Esophagus squamous epithelium (tissue), 5 donors: ENCODE results near the gene RHBDL3. TPM values are rescaled to one million over a fixed set of nuclear protein-coding genes. Genes with fewer than 3 reads are reported as not detected.
A peak's percentile ranks its signal among the peaks of the same experiment; 100 is the strongest.

Experiments
- DNase-seq: peaks from one replicate; lab custom pipeline; 2025; lab: John Stamatoyannopoulos, UW
- H3K27ac ChIP-seq, 4 donors: fragments of 200-600 bp; sonication (generic); one replicate each; pipeline ENCODE4 v1.5.1; 2016 to 2019; ENCODE audit warnings: mild to moderate bottlenecking in 1 of 4
- H3K27me3 ChIP-seq, 4 donors: fragments of 200-600 bp; sonication (generic); 1 replicate in 3 of 4; 2 replicates in 1 of 4; pipeline versions ENCODE4 v1.5.1 to v1.6.0; 2017 to 2021; ENCODE audit warnings: antibody characterized with exemption in 1 of 4
- H3K36me3 ChIP-seq, 3 donors: fragments of 200-600 bp; sonication (generic); one replicate each; pipeline ENCODE4 v1.5.1; 2016 to 2019
- H3K4me1 ChIP-seq, 3 donors: fragments of 200-600 bp; sonication (generic); one replicate each; pipeline ENCODE4 v1.5.1; 2017 to 2019
- H3K4me3 ChIP-seq, 4 donors: fragments of 200-600 bp; sonication (generic); 1 replicate in 3 of 4; 2 replicates in 1 of 4; pipeline ENCODE4 v1.5.1; 2016 to 2019; ENCODE audit warnings: mild to moderate bottlenecking in 2 of 4, moderate library complexity in 1 of 4
- H3K9me3 ChIP-seq, 3 donors: fragments of 200-600 bp; sonication (generic); one replicate each; pipeline ENCODE4 v1.5.1; 2016 to 2019
- POLR2A ChIP-seq, 4 donors: fragments of 450-650 bp; IDR thresholded peaks; one replicate each; pipeline ENCODE4 v1.6.1; 2017; ENCODE audit warnings: antibody characterized with exemption in 4 of 4, mild to moderate bottlenecking in 4 of 4, moderate library complexity in 3 of 4
- WGBS, 2 donors: methylation state at CpG; one replicate each; pipeline ENCODE4 v1.1.5; 2018; 5-methylcytosine and 5-hydroxymethylcytosine counted together
- intact Hi-C: fragments of 100-400 bp; cut with DNase I; formaldehyde crosslinking; loops from one replicate; pipeline ENCODE4 v1.15.0; 2022
- total RNA-seq, 4 donors: library from RNA; depleted of rRNA; stranded (reverse); fragments of >200 nt; gene quantifications; one replicate each; pipeline ENCODE4 v1.1.0, GENCODE V29; 2016
- TF ChIP-seq, protein P1 (sequence below), 6 experiments: fragments of 450-650 bp in 4 of 6; fragments of 200-600 bp in 2 of 6; sonication (generic) in 2 of 6; IDR thresholded peaks; one replicate each; pipeline ENCODE4 v1.5.1; 2016 to 2019; ENCODE audit warnings: antibody characterized with exemption in 6 of 6, mild to moderate bottlenecking in 4 of 6, moderate library complexity in 4 of 6
- donor health status: DM: yes; HTN: yes; CAD: no.

Gene RHBDL3, protein sequence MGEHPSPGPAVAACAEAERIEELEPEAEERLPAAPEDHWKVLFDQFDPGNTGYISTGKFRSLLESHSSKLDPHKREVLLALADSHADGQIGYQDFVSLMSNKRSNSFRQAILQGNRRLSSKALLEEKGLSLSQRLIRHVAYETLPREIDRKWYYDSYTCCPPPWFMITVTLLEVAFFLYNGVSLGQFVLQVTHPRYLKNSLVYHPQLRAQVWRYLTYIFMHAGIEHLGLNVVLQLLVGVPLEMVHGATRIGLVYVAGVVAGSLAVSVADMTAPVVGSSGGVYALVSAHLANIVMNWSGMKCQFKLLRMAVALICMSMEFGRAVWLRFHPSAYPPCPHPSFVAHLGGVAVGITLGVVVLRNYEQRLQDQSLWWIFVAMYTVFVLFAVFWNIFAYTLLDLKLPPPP
- total RNA-seq, result 1 to 10 TPM in 1 of 4 donors, under 1 TPM in 2, not detected in 1; 0.09 to 1.1 (median 0.76) TPM

DNA sequence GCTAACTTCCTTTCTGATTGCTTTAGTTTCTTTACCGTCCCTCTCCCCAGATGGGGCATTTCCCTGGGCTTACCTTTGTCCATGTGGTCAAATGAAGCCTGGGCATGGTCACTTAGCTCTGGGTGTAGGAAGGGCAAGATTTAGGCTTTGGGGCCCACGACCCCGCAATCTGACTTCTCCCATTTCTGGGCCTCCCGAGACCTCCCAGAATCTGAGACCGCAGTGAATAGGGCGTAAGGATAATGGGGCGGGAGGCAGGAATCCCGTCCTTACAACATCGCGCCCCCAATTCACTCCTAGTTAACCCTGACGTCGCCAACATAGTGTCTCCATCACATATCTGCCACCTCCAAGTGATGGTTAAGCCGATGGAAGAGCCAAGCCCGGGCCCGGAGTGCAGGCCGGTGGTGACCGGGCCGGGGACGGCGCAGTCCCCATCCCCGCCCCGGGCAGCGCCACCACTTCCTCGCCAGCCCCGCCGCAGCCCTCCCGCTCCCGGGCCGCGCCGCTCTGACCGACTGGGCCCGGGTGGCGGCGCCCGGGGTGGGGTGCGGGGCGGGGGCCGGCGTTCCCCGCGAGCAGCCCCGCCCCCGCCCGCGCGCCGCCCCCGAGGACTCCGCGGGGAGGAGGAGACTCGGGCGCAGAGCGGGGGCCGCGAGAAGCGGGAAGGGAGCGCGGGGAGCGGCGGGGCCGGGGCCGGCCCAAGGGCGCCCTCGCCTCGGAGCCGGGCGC, at the start of gene RHBDL3:
Gene RHBDL3 (plus strand): TSS at position 641 of the 732 bp plus-strand sequence. CDS start 358 bp downstream, outside the sequence.
- no peak for DNase-seq
- H3K27ac ChIP-seq, result peak within 1 kb of the TSS; percentile 29 to 76 (median 63)
- H3K4me3 ChIP-seq, result peak within 1 kb of the TSS; percentile 44 to 84 (median 60)
- H3K36me3 ChIP-seq, result no peaks in the 10 kb centered on the region
- peaks cover 14 to 37% (median 22%) of the 10 kb centered on the region in 3 donors for H3K4me1 ChIP-seq
- intact Hi-C loops, result no loop called here
- 4 to 20% methylated on average over 5 to 12 of the region's 68 CpGs for WGBS, 2 donors
- no peaks in the 10 kb centered on the region for H3K9me3 ChIP-seq
- TF ChIP-seq POLR2A (IDR thresholded peaks at IDR 0.05), result peak in 1 of 4 donors; percentile 20
- TF ChIP-seq, protein P1, sequence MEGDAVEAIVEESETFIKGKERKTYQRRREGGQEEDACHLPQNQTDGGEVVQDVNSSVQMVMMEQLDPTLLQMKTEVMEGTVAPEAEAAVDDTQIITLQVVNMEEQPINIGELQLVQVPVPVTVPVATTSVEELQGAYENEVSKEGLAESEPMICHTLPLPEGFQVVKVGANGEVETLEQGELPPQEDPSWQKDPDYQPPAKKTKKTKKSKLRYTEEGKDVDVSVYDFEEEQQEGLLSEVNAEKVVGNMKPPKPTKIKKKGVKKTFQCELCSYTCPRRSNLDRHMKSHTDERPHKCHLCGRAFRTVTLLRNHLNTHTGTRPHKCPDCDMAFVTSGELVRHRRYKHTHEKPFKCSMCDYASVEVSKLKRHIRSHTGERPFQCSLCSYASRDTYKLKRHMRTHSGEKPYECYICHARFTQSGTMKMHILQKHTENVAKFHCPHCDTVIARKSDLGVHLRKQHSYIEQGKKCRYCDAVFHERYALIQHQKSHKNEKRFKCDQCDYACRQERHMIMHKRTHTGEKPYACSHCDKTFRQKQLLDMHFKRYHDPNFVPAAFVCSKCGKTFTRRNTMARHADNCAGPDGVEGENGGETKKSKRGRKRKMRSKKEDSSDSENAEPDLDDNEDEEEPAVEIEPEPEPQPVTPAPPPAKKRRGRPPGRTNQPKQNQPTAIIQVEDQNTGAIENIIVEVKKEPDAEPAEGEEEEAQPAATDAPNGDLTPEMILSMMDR (IDR thresholded peaks at IDR 0.05), result no peak
- H3K27me3 ChIP-seq, result peaks cover 6 to 80% (median 9%) of the 10 kb centered on the region in 4 donors

DNA sequence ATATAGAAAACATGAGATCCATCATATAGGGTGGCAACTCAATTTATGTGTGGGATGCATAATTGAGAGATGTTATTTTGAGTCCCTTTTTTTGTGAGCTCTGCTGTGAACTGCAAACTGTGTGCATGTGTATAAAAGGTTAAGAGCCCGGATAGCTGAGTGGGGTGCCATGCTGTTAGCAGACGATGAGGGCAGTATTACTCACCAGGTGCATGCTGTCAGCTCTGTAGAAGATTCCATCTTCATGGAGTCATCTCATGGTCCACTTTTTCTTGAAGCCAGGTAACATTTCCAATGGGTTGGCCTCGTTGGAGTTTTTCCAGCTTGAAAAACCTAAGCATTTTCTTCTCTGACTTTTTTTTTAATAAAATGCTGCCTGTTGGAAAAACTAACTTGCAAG, 43.0 kb upstream of the RHBDL3 start:
- DNase-seq, result no peak
- no peak for TF ChIP-seq POLR2A (IDR thresholded peaks at IDR 0.05)
- TF ChIP-seq, protein P1 (IDR thresholded peaks at IDR 0.05), result no peak
- no peaks in the 10 kb centered on the region for H3K9me3 ChIP-seq
- intact Hi-C loops, result no loop called here
- peaks cover 0 to 68% (median 5%) of the 10 kb centered on the region in 3 donors for H3K36me3 ChIP-seq
- WGBS, 2 donors, result 69% methylated on average over 3 of the region's 3 CpGs
- H3K27me3 ChIP-seq, result no peaks in the 10 kb centered on the region
- no peak overlapping the region for H3K4me3 ChIP-seq
- no peak overlapping the region for H3K27ac ChIP-seq
- H3K4me1 ChIP-seq, result no peaks in the 10 kb centered on the region

DNA sequence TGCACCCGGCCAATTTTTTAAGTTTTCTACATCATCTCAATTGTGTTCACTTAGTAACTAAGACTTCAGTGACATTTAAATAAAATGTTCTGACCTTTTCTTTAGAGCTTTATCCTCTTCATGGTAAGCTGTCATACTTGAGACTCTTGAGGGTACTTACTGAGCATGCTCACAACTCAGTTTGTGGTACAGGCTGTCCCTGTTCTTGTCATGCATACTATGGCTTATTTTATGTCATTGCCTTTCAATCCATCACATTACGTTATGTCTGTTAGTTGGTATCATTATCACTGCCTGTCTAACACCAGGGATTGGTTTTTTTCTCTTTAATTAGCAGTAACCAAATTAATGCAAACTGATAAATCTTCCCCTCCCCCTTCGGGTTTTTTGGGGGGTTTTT, 41.9 kb upstream of the RHBDL3 start:
- Histone ChIP-seq H3K9me3 (no peaks in the 10 kb centered on the region), H3K27me3 (no peaks in the 10 kb centered on the region), H3K4me1 (no peaks in the 10 kb centered on the region), H3K4me3 (no peak overlapping the region), H3K36me3 (peaks cover 0 to 57% (median 0%) of the 10 kb centered on the region in 3 donors), H3K27ac (no peak overlapping the region)
- intact Hi-C loops, result no loop called here
- TF ChIP-seq POLR2A (IDR thresholded peaks at IDR 0.05), result no peak
- TF ChIP-seq, protein P1 (IDR thresholded peaks at IDR 0.05), result no peak
- no peak for DNase-seq
- 70 to 92% methylated on average over 3 of the region's 3 CpGs for WGBS, 2 donors

DNA sequence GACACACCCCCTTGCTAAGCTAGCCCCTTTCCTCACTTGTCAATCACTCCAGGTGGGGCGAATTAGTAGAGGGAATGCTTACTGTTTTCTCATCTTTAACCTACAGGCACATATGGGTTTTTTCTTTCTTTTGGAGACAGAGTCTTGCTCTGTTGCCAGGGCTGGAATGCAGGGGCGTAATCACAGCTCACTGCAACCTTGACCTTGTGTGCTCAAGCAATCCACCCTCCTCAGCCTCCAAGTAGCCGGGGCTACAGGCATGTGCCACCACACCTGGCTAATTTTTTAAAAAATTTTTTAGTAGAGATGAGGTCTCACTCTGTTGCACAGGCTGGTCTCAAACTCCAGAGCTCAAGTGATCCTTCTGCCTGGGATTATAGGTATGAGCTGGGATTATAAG, 38.7 kb upstream of the RHBDL3 start:
- intact Hi-C loops, result no loop called here
- Histone ChIP-seq H3K9me3 (no peaks in the 10 kb centered on the region), H3K36me3 (peaks cover 0 to 40% (median 0%) of the 10 kb centered on the region in 3 donors), H3K4me3 (no peak overlapping the region), H3K27me3 (no peaks in the 10 kb centered on the region), H3K27ac (no peak overlapping the region), H3K4me1 (no peaks in the 10 kb centered on the region)
- DNase-seq, result no peak
- TF ChIP-seq, protein P1 (IDR thresholded peaks at IDR 0.05), result no peak
- no peak for TF ChIP-seq POLR2A (IDR thresholded peaks at IDR 0.05)
- WGBS, 2 donors, result 88 to 97% methylated on average over 3 of the region's 3 CpGs

DNA sequence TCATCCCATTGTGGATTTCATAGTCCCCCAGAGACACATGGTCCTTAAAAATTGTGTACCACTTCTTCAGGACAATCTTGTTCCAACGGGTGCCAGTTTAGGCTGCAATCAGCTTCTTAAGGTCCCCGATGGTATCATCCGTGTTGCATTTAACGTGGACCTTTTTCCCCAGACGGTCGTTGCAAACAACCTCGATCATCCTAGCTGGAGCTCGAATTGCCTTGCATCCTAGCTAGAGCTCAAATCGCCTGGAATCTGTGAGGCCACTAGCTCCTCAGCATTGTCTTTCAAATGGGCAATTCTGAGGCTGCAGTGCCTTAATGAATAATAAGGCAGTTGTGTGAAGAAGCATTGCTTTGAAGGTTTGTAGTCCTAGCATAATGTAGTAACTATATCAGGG, 37.7 kb upstream of the RHBDL3 start:
- no peak overlapping the region for H3K27ac ChIP-seq
- no peaks in the 10 kb centered on the region for H3K27me3 ChIP-seq
- 81 to 84% methylated on average over 9 of the region's 9 CpGs for WGBS, 2 donors
- DNase-seq, result no peak
- TF ChIP-seq, protein P1 (IDR thresholded peaks at IDR 0.05), result no peak
- TF ChIP-seq POLR2A (IDR thresholded peaks at IDR 0.05), result no peak
- peaks cover 0 to 37% (median 0%) of the 10 kb centered on the region in 3 donors for H3K36me3 ChIP-seq
- intact Hi-C loops, result no loop called here
- H3K4me3 ChIP-seq, result no peak overlapping the region
- no peaks in the 10 kb centered on the region for H3K9me3 ChIP-seq
- no peaks in the 10 kb centered on the region for H3K4me1 ChIP-seq
